Measurements from ENCODE around the gene ZNF501. TPM values are rescaled to one million over a fixed set of nuclear protein-coding genes. Genes with fewer than 3 reads are reported as not detected.

ZNF501 gene
- total and polyA plus RNA-seq, 2 donors (not counting 3 experiments of a cell fraction or from before 2014, with no cell fraction given) = 0.92 to 3.9 TPM

DNA sequence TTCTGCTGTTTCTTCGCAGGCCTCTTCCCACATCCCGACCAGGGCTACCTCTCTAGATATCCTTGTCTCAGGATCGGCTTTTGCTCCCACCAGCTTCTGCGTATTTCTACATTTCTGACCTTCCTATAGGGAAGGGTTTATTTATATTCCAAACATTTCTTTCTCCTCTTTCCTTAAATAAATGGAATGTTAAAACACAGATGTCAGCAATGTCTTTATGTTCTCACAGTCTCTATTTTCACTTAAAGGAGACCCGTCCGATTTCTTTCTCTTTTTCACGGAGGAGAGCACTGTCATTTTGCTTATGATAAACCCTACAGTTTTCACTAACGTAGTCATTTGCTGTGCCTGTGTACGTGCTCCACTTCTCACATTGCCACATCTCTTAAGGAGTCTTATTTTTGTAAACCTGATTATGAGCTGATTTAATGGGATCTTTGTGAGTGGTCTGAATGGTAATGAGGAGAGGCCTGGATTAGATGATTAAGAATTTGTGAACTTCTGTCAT lies 32.8 kb downstream of the ZNF501 start:
- DNase-seq (ENCODE audit: low read depth, low spot score) = no peak
- peak overlapping the region; percentile 48 for H3K27ac ChIP-seq (ENCODE audit: insufficient read depth, low read depth, low read length)
- BruUV-seq (replicated peaks) = no TSS peak
- TF ChIP-seq, protein P1, sequence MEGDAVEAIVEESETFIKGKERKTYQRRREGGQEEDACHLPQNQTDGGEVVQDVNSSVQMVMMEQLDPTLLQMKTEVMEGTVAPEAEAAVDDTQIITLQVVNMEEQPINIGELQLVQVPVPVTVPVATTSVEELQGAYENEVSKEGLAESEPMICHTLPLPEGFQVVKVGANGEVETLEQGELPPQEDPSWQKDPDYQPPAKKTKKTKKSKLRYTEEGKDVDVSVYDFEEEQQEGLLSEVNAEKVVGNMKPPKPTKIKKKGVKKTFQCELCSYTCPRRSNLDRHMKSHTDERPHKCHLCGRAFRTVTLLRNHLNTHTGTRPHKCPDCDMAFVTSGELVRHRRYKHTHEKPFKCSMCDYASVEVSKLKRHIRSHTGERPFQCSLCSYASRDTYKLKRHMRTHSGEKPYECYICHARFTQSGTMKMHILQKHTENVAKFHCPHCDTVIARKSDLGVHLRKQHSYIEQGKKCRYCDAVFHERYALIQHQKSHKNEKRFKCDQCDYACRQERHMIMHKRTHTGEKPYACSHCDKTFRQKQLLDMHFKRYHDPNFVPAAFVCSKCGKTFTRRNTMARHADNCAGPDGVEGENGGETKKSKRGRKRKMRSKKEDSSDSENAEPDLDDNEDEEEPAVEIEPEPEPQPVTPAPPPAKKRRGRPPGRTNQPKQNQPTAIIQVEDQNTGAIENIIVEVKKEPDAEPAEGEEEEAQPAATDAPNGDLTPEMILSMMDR (IDR thresholded peaks at IDR 0.05; ENCODE audit: extremely low read depth in 1 of 2, insufficient read depth in 1 of 2, low read depth in 1 of 2, low read length in 2 of 2) = no peak
- TF ChIP-seq JUN (IDR thresholded peaks at IDR 0.05; ENCODE audit: borderline replicate concordance, insufficient read depth, insufficient read length, low read depth) (no peak), GATA2 (IDR thresholded peaks at IDR 0.05; ENCODE audit: insufficient read depth, insufficient read length, low read depth, low read length) (no peak)
- TF ChIP-seq, protein P2, sequence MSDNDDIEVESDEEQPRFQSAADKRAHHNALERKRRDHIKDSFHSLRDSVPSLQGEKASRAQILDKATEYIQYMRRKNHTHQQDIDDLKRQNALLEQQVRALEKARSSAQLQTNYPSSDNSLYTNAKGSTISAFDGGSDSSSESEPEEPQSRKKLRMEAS (IDR thresholded peaks at IDR 0.05; ENCODE audit: insufficient read depth, insufficient read length) = no peak
- peaks cover 6% of the 10 kb centered on the region for H3K4me1 ChIP-seq (ENCODE audit: control insufficient read depth, extremely low read depth, insufficient read depth, low read length)
- no peaks in the 10 kb centered on the region for H3K36me3 ChIP-seq (ENCODE audit: control insufficient read depth in 2 of 2, extremely low read depth in 1 of 2, insufficient read depth in 2 of 2, low read length in 2 of 2)
- no peaks in the 10 kb centered on the region for H4K20me1 ChIP-seq (replicated peaks; ENCODE audit: control insufficient read depth, extremely low read depth, insufficient read depth, low read length)
- POLR2A ChIA-PET = no interaction called here
- CTCF ChIA-PET = interaction anchor here (0.9 to 1.8 kb wide), 6 partner anchors 33 to 439 kb away, joined by 3 to 6 read pairs (median 4); partner anchors contain the start of genes ZNF501 and ZNF502
- no peaks in the 10 kb centered on the region for H3K9me3 ChIP-seq (replicated peaks; ENCODE audit: control insufficient read depth, insufficient read depth, low read length)
- peak overlapping the region; percentile 50 for H3K9ac ChIP-seq (replicated peaks; ENCODE audit: extremely low read depth, insufficient read depth, low read length)
- H2AFZ ChIP-seq (ENCODE audit: low read depth, low read length) = peak overlapping the region; percentile 91
- no peaks in the 10 kb centered on the region for H3K9me1 ChIP-seq (replicated peaks; ENCODE audit: control insufficient read depth, extremely low read depth, insufficient read depth, low read length)
- intact Hi-C loops (cut with micrococcal nuclease) (loop anchor here (1.0 to 5.0 kb wide), 2 partner anchors 115 to 152 kb away; partner anchors contain the start of gene ZNF35), dilution Hi-C loops (cut with MboI; ENCODE audit: extremely low pct_ligation_motif_present, low sequenced_read_pairs) (no loop called here)
- peak overlapping the region; percentile 90 for H3K4me2 ChIP-seq (ENCODE audit: insufficient read depth, low read length)
- no peaks in the 10 kb centered on the region for H3K27me3 ChIP-seq (ENCODE audit: control insufficient read depth in 2 of 2, insufficient read depth in 2 of 2, low read length in 2 of 2)
- FAIRE-seq = peak; percentile 62
- peaks cover 63% of the 10 kb centered on the region for H3K79me2 ChIP-seq (ENCODE audit: control insufficient read depth, insufficient read depth, low read length)
- peak overlapping the region; percentile 57 to 91 (median 81) for H3K4me3 ChIP-seq (replicated peaks in 1 of 3; ENCODE audit: insufficient read depth in 1 of 3, low read depth in 1 of 3, low read length in 3 of 3)

All from endothelial cell of umbilical vein (primary cell).